Measurements from ENCODE around the gene EFCC1. TPM values are rescaled to one million over a fixed set of nuclear protein-coding genes. Genes with fewer than 3 reads are reported as not detected.

EFCC1 gene
- total RNA-seq, 4 donors from 2014 or later = 3.3 to 40.4 (median 4.0) TPM

GRCh38 chr3:129013491-129013891 lies 12.4 kb downstream of the EFCC1 start:
- DNase-seq = no peak
- no peak overlapping the region for H3K4me3 ChIP-seq
- H3K27me3 ChIP-seq = no peaks in the 10 kb centered on the region
- peak overlapping the region in 3 of 4 donors; percentile 28 to 71 (median 68) for H3K27ac ChIP-seq
- H3K9me3 ChIP-seq = no peaks in the 10 kb centered on the region
- TF ChIP-seq POLR2A (IDR thresholded peaks at IDR 0.05) = no peak
- no peak for TF ChIP-seq CTCF (IDR thresholded peaks at IDR 0.05)
- no peaks in the 10 kb centered on the region for H3K36me3 ChIP-seq
- peaks cover 0 to 20% (median 16%) of the 10 kb centered on the region in 4 donors for H3K4me1 ChIP-seq

- Histone ChIP-seq H3K27ac (peak overlapping the region in 3 of 4 donors; percentile 28 to 71 (median 68)), H3K36me3 (no peaks in the 10 kb centered on the region), H3K4me3 (no peak overlapping the region), H3K4me1 (peaks cover 0 to 20% (median 16%) of the 10 kb centered on the region in 4 donors), H3K9me3 (no peaks in the 10 kb centered on the region), H3K27me3 (no peaks in the 10 kb centered on the region)
- DNase-seq = no peak
- no peak for TF ChIP-seq CTCF (IDR thresholded peaks at IDR 0.05)
- no peak for TF ChIP-seq POLR2A (IDR thresholded peaks at IDR 0.05)
These were observed 13.0 kb downstream of the EFCC1 start for GRCh38 chr3:129014148-129014547.

- Histone ChIP-seq H3K27me3 (no peaks in the 10 kb centered on the region), H3K4me3 (no peak overlapping the region), H3K27ac (peak overlapping the region; percentile 51 to 72 (median 70)), H3K9me3 (no peaks in the 10 kb centered on the region), H3K36me3 (no peaks in the 10 kb centered on the region), H3K4me1 (peaks cover 0 to 20% (median 16%) of the 10 kb centered on the region in 4 donors)
- TF ChIP-seq POLR2A (IDR thresholded peaks at IDR 0.05) (no peak), CTCF (IDR thresholded peaks at IDR 0.05) (no peak)
- no peak for DNase-seq
These were observed 13.8 kb downstream of the EFCC1 start for GRCh38 chr3:129014793-129015345.

- Histone ChIP-seq H3K36me3 (no peaks in the 10 kb centered on the region), H3K4me3 (peak overlapping the region in 1 of 4 donors; percentile 9), H3K4me1 (peaks cover 0 to 20% (median 16%) of the 10 kb centered on the region in 4 donors), H3K9me3 (no peaks in the 10 kb centered on the region), H3K27me3 (no peaks in the 10 kb centered on the region), H3K27ac (peak overlapping the region; percentile 51 to 72 (median 70))
- TF ChIP-seq POLR2A (IDR thresholded peaks at IDR 0.05) (no peak), CTCF (IDR thresholded peaks at IDR 0.05) (no peak)
- DNase-seq = peak; percentile 53 to 74 (median 57)
These were observed 14.4 kb downstream of the EFCC1 start for GRCh38 chr3:129015388-129016105.

GRCh38 chr3:129016356-129016719 lies 15.2 kb downstream of the EFCC1 start:
- peaks cover 0 to 20% (median 16%) of the 10 kb centered on the region in 4 donors for H3K4me1 ChIP-seq
- H3K27ac ChIP-seq = peak overlapping the region; percentile 51 to 72 (median 70)
- no peaks in the 10 kb centered on the region for H3K9me3 ChIP-seq
- TF ChIP-seq CTCF (IDR thresholded peaks at IDR 0.05) = peak in 3 of 6 experiments; percentile 16 to 47 (median 29)
- no peak for TF ChIP-seq POLR2A (IDR thresholded peaks at IDR 0.05)
- peak; percentile 75 to 89 (median 80) for DNase-seq
- H3K36me3 ChIP-seq = no peaks in the 10 kb centered on the region
- peak overlapping the region in 1 of 4 donors; percentile 9 for H3K4me3 ChIP-seq
- H3K27me3 ChIP-seq = no peaks in the 10 kb centered on the region

Measured in Peyer's patch (tissue), 4 donors.